HepG2 (cell line): ENCODE results near the gene SEC24A. TPM values are rescaled to one million over a fixed set of nuclear protein-coding genes. Genes with fewer than 3 reads are reported as not detected.
A peak's percentile ranks its signal among the peaks of the same experiment; 100 is the strongest.

ENCODE experiments used
- CAMTA2 ChIP-seq: sonication (generic); formaldehyde crosslinking; IDR thresholded peaks from 2 replicates; pipeline ENCODE4 v1.4.0; 2020; ENCODE audit warnings: mild to moderate bottlenecking, missing genetic modification reagents, borderline replicate concordance
- CCDC6 ChIP-seq: sonication (generic); formaldehyde crosslinking; IDR thresholded peaks from 2 replicates; pipeline ENCODE4 v1.8.1; 2022; ENCODE audit warnings: mild to moderate bottlenecking, missing genetic modification reagents, moderate library complexity
- JARID2 ChIP-seq: sonication (generic); formaldehyde crosslinking; IDR thresholded peaks from 2 replicates; pipeline ENCODE4 v1.8.1; 2023; ENCODE audit warnings: missing genetic modification reagents, inconsistent platforms; ENCODE audit not compliant: insufficient replicate concordance
- KLF12 ChIP-seq: sonication (generic); formaldehyde crosslinking; IDR thresholded peaks from 2 replicates; pipeline ENCODE4 v1.4.0; 2020; ENCODE audit warnings: missing genetic modification reagents, borderline replicate concordance
- NAIF1 ChIP-seq: sonication (generic); formaldehyde crosslinking; IDR thresholded peaks from 2 replicates; pipeline ENCODE4 v1.5.0; 2020; ENCODE audit warnings: mild to moderate bottlenecking, missing genetic modification reagents, borderline replicate concordance
- PHF5A ChIP-seq: IDR thresholded peaks from one replicate; pipeline ENCODE4 v1.6.1; 2018; ENCODE audit warnings: low read depth, missing genetic modification reagents; ENCODE audit not compliant: unreplicated experiment
- PLRG1 ChIP-seq: fragments of 450-650 bp; conservative IDR thresholded peaks from 2 replicates; pipeline ENCODE4 v1.6.1; 2016
- POGZ ChIP-seq: sonication (generic); formaldehyde crosslinking; IDR thresholded peaks from 2 replicates; pipeline ENCODE4 v1.4.0; 2020; ENCODE audit warnings: mild to moderate bottlenecking, missing genetic modification reagents
- POLR2G ChIP-seq: fragments of 200-400 bp; formaldehyde crosslinking; IDR thresholded peaks from 2 replicates; pipeline ENCODE4 v1.6.1; 2018; ENCODE audit warnings: mild to moderate bottlenecking, low read depth, low read length, moderate library complexity
- SMAD3 ChIP-seq: sonication (generic); formaldehyde crosslinking; IDR thresholded peaks from 2 replicates; pipeline ENCODE4 v1.4.0; 2020; ENCODE audit warnings: missing genetic modification reagents
- SP1 ChIP-seq, 2 experiments: fragments of 450-650 bp in 1 of 2; sonication (generic) in 1 of 2; formaldehyde crosslinking in 1 of 2; IDR thresholded peaks; 2 replicates each; pipeline versions ENCODE4 v1.4.0 to v1.6.1; 2016 to 2020; ENCODE audit warnings: missing genetic modification reagents in 1 of 2
- TCF12 ChIP-seq, 2 experiments: fragments of 450-650 bp in 1 of 2; sonication (generic) in 1 of 2; formaldehyde crosslinking in 1 of 2; IDR thresholded peaks; 2 replicates each; pipeline versions ENCODE4 v1.6.1 to v1.8.0; 2017 to 2022; ENCODE audit warnings: antibody characterized with exemption in 1 of 2, mild to moderate bottlenecking in 1 of 2, missing genetic modification reagents in 1 of 2, moderate library complexity in 1 of 2
- XRCC5 ChIP-seq: fragments of 200-400 bp; formaldehyde crosslinking; optimal IDR thresholded peaks from 2 replicates; pipeline ENCODE3; 2017; ENCODE audit warnings: mild to moderate bottlenecking, low read length
- ZFX ChIP-seq: sonication (generic); formaldehyde crosslinking; IDR thresholded peaks from 2 replicates; pipeline ENCODE4 v1.4.0; 2020; ENCODE audit warnings: mild to moderate bottlenecking, low read depth, missing genetic modification reagents, moderate library complexity
- ZMYM2 ChIP-seq: sonication (generic); formaldehyde crosslinking; IDR thresholded peaks from 2 replicates; pipeline ENCODE4 v1.8.0; 2022; ENCODE audit warnings: mild to moderate bottlenecking, missing genetic modification reagents
- ZNF354B ChIP-seq: sonication (generic); formaldehyde crosslinking; IDR thresholded peaks from 2 replicates; pipeline ENCODE4 v1.8.0; 2022; ENCODE audit warnings: mild to moderate bottlenecking, missing genetic modification reagents
- ZNF839 ChIP-seq: sonication (generic); formaldehyde crosslinking; IDR thresholded peaks from 2 replicates; pipeline ENCODE4 v1.4.0; 2020; ENCODE audit warnings: missing genetic modification reagents, mild to moderate bottlenecking, borderline replicate concordance
- ZZZ3 ChIP-seq: sonication (generic); formaldehyde crosslinking; IDR thresholded peaks from 2 replicates; pipeline ENCODE4 v1.4.0; 2020; ENCODE audit warnings: missing genetic modification reagents, mild to moderate bottlenecking, borderline replicate concordance
- polyA plus RNA-seq, 8 experiments: library from polyadenylated mRNA; depleted of rRNA in 3 of 8; stranded (reverse) in 7 of 8; unstranded in 1 of 8; fragments of >200 nt; fragmentation: Illumina TruSeq in 4 of 8; extraction: Trizol in 4 of 8; gene quantifications; 2 replicates each; pipeline versions ENCODE4 v1.2.1 to v1.2.3, GENCODE V29; 2011 to 2016; ENCODE audit warnings: low read depth in 4 of 8, missing spikeins in 1 of 8, mixed read lengths in 1 of 8; ENCODE audit not compliant: insufficient read depth in 1 of 8
- total RNA-seq, 5 experiments: library from RNA; depleted of rRNA; stranded (reverse); fragments of >200 nt; fragmentation: Illumina TruSeq; extraction: Trizol; gene quantifications; 2 replicates each; pipeline ENCODE4 v1.2.3, GENCODE V29; 2016; ENCODE audit warnings: low read depth in 1 of 5
- TF ChIP-seq, protein P1 (sequence below): sonication (generic); formaldehyde crosslinking; IDR thresholded peaks from 2 replicates; pipeline ENCODE4 v1.4.0; 2020; ENCODE audit warnings: missing genetic modification reagents
- TF ChIP-seq, protein P2 (sequence below): sonication (generic); formaldehyde crosslinking; IDR thresholded peaks from 2 replicates; pipeline ENCODE4 v1.5.1; 2020; ENCODE audit warnings: missing genetic modification reagents, mild to moderate bottlenecking, borderline replicate concordance

SEC24A gene
- total and polyA plus RNA-seq, 2 of the 13 experiments (the other 11 are each of a cell fraction or from before 2014, with no cell fraction given), result 30.5 to 56.8 TPM

DNA sequence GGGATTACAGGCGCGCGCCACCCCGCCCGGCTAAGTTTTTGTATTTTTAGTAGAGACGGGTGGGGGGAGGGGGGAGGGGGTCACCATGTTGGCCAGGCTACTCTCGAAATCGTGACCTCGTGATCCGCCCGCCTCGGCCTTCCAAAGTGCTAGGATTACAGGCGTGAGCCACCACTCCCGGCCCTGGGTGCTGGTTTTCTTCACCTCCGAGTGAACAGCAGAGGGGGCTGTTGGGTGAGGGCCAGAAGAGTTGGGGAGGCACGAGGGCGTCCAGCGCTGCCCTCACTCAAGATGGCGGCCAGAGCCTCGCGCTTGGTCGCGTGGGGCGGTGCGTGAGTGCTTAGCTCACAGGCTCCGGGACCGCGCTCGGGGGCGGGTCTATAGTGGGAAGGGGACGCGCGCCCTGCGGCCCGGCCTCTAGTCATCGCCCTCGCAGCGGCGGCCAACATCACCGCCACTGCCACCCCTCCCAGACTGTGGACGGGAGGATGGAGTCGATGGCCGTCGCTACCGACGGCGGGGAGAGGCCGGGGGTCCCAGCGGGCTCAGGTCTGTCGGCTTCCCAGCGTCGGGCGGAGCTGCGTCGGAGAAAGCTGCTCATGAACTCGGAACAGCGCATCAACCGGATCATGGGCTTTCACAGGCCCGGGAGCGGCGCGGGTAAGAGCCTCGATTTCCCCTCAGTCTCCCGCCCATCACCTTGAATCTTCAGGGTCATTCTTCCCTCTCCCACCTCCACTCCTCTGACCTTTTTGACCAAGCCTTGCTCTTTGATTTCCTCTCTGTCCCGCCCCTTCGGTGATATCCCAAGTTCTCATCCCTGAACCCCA lies 89.8 kb downstream of the SEC24A start, which contains the start of gene CAMLG (continued):
- TF ChIP-seq TCF12 (IDR thresholded peaks at IDR 0.05) (no peak), TCF12 (CRISPR knock-in tag; IDR thresholded peaks at IDR 0.05) (0 out of 2 replicates have a peak, but pooled peaks have one; percentile 63), NAIF1 (CRISPR knock-in tag) (no peak), ZNF839 (CRISPR knock-in tag) (peak; percentile 98; the same call in 1 of the 2 replicates), SMAD3 (CRISPR knock-in tag) (peak; percentile 88), ZFX (CRISPR knock-in tag) (peak; percentile 95), POLR2G (peak; percentile 81), POGZ (CRISPR knock-in tag) (peak; percentile 97), PHF5A (peak; percentile 91), CCDC6 (CRISPR knock-in tag) (peak; percentile 92), XRCC5 (peak; percentile 66), ZZZ3 (CRISPR knock-in tag) (peak; percentile 22; the same call in 1 of the 2 replicates), ZMYM2 (CRISPR knock-in tag) (peak; percentile 83), PLRG1 (no peak), CAMTA2 (CRISPR knock-in tag) (0 out of 2 replicates have a peak, but pooled peaks have one; percentile 63), KLF12 (CRISPR knock-in tag) (peak; percentile 93), JARID2 (CRISPR knock-in tag) (peak; percentile 91), SP1 (IDR thresholded peaks at IDR 0.05) (no peak), SP1 (CRISPR knock-in tag; IDR thresholded peaks at IDR 0.05) (peak; percentile 93), ZNF354B (CRISPR knock-in tag) (0 out of 2 replicates have a peak, but pooled peaks have one; percentile 20)
- TF ChIP-seq, protein P1, sequence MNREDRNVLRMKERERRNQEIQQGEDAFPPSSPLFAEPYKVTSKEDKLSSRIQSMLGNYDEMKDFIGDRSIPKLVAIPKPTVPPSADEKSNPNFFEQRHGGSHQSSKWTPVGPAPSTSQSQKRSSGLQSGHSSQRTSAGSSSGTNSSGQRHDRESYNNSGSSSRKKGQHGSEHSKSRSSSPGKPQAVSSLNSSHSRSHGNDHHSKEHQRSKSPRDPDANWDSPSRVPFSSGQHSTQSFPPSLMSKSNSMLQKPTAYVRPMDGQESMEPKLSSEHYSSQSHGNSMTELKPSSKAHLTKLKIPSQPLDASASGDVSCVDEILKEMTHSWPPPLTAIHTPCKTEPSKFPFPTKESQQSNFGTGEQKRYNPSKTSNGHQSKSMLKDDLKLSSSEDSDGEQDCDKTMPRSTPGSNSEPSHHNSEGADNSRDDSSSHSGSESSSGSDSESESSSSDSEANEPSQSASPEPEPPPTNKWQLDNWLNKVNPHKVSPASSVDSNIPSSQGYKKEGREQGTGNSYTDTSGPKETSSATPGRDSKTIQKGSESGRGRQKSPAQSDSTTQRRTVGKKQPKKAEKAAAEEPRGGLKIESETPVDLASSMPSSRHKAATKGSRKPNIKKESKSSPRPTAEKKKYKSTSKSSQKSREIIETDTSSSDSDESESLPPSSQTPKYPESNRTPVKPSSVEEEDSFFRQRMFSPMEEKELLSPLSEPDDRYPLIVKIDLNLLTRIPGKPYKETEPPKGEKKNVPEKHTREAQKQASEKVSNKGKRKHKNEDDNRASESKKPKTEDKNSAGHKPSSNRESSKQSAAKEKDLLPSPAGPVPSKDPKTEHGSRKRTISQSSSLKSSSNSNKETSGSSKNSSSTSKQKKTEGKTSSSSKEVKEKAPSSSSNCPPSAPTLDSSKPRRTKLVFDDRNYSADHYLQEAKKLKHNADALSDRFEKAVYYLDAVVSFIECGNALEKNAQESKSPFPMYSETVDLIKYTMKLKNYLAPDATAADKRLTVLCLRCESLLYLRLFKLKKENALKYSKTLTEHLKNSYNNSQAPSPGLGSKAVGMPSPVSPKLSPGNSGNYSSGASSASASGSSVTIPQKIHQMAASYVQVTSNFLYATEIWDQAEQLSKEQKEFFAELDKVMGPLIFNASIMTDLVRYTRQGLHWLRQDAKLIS, result no peak
- TF ChIP-seq, protein P2, sequence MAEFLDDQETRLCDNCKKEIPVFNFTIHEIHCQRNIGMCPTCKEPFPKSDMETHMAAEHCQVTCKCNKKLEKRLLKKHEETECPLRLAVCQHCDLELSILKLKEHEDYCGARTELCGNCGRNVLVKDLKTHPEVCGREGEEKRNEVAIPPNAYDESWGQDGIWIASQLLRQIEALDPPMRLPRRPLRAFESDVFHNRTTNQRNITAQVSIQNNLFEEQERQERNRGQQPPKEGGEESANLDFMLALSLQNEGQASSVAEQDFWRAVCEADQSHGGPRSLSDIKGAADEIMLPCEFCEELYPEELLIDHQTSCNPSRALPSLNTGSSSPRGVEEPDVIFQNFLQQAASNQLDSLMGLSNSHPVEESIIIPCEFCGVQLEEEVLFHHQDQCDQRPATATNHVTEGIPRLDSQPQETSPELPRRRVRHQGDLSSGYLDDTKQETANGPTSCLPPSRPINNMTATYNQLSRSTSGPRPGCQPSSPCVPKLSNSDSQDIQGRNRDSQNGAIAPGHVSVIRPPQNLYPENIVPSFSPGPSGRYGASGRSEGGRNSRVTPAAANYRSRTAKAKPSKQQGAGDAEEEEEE (CRISPR knock-in tag), result 0 out of 2 replicates have a peak, but pooled peaks have one; percentile 68
